Measurements from ENCODE around the gene KLHL42. TPM values are rescaled to one million over a fixed set of nuclear protein-coding genes. Genes with fewer than 3 reads are reported as not detected.

KLHL42 gene
- 21.8 and 28.7 TPM in 2 replicates for total RNA-seq

GRCh38 chr12:27779920-27780611, at the start of gene KLHL42, which contains the start of gene MANSC4:
Gene KLHL42, plus strand, starts transcription at chr12:27780233. Its CDS starts 98 bp downstream, at chr12:27780331.
Gene MANSC4, minus strand, starts transcription at chr12:27780236. Its CDS starts 8,960 bp downstream, at chr12:27771276.

Other genes starting within 250 kb of the KLHL42 start
- 0.08 and 0.62 TPM in 2 replicates for gene REP15, start 83.8 kb upstream of the KLHL42 start, total RNA-seq
- 70.6 and 78.6 TPM in 2 replicates for gene MRPS35, start 69.4 kb upstream of the KLHL42 start, total RNA-seq
- not detected in 2 replicates for gene MANSC4, start within 50 bp of the KLHL42 start, total RNA-seq
- gene PTHLH, start 192.5 kb downstream of the KLHL42 start, total RNA-seq, result 243 and 391 TPM in 2 replicates

Measured in hair follicular keratinocyte (primary cell).